Prostate gland (tissue), 2 donors: ENCODE measurements around the gene TMEM214. TPM values are rescaled to one million over a fixed set of nuclear protein-coding genes. Genes with fewer than 3 reads are reported as not detected.

Experiments used
- DNase-seq: peaks from one replicate; pipeline ENCODE4 v3.0.0-alpha.2; 2019; ENCODE audit warnings: low spot score
- H3K27ac ChIP-seq, 2 donors: fragments of 200-600 bp; sonication (generic); 2 replicates each; pipeline ENCODE4 v1.5.1; 2017 to 2019
- H3K27me3 ChIP-seq: fragments of 200-600 bp; sonication (generic); replicated peaks from 2 replicates; pipeline ENCODE4 v1.5.1; 2019; ENCODE audit not compliant: insufficient read depth
- H3K36me3 ChIP-seq, 2 donors: fragments of 200-600 bp; sonication (generic); 1 replicate in 1 of 2; 2 replicates in 1 of 2; pipeline versions ENCODE4 v1.5.1 to v1.8.1; 2017 to 2019
- H3K4me1 ChIP-seq: fragments of 200-600 bp; sonication (generic); replicated peaks from 2 replicates; pipeline ENCODE4 v1.5.1; 2019
- H3K4me3 ChIP-seq, 2 donors: fragments of 200-600 bp; sonication (generic); 2 replicates each; pipeline ENCODE4 v1.5.1; 2017 to 2019
- H3K9me3 ChIP-seq: fragments of 200-600 bp; sonication (generic); 2 replicates; pipeline ENCODE4 v1.5.1; 2017
- CTCF ChIP-seq, 4 experiments: fragments of 200-600 bp in 2 of 4; fragments of 450-650 bp in 2 of 4; sonication (generic) in 2 of 4; IDR thresholded peaks; 1 replicate in 3 of 4; 2 replicates in 1 of 4; pipeline ENCODE4 v1.5.1; 2016 to 2019; ENCODE audit warnings: antibody characterized with exemption in 4 of 4, mild to moderate bottlenecking in 2 of 4, moderate library complexity in 2 of 4
- POLR2A ChIP-seq: fragments of 450-650 bp; IDR thresholded peaks from one replicate; pipeline ENCODE4 v1.6.1; 2016; ENCODE audit warnings: antibody characterized with exemption, mild to moderate bottlenecking
- POLR2AphosphoS5 ChIP-seq: sonication (generic); formaldehyde crosslinking; IDR thresholded peaks from one replicate; pipeline ENCODE4 v1.6.1; 2017; ENCODE audit warnings: antibody characterized with exemption
- WGBS: methylation state at CpG from one replicate; pipeline ENCODE4 v1.1.5; 2018; 5-methylcytosine and 5-hydroxymethylcytosine counted together
- intact Hi-C: fragments of 100-400 bp; cut with DNase I; formaldehyde crosslinking; loops from one replicate; pipeline ENCODE4 v1.14.2; 2022
- total RNA-seq, 2 donors: library from RNA; depleted of rRNA; stranded (reverse); fragments of >200 nt; gene quantifications; one replicate each; pipeline ENCODE4 v1.1.0, GENCODE V29; 2016

TMEM214 gene
- total RNA-seq, 2 donors from 2014 or later = 44.5 to 75.9 TPM

- H3K36me3 ChIP-seq = peaks cover 0 to 8% of the 10 kb centered on the region in 2 donors
- no peak for TF ChIP-seq POLR2A
- no peak for TF ChIP-seq CTCF (IDR thresholded peaks at IDR 0.05)
- TF ChIP-seq POLR2AphosphoS5 = no peak
- WGBS = 70% methylated on average over 12 of the region's 12 CpGs
- intact Hi-C loops = no loop called here
- no peaks in the 10 kb centered on the region for H3K4me1 ChIP-seq
- H3K27me3 ChIP-seq = no peaks in the 10 kb centered on the region
- no peak overlapping the region for H3K27ac ChIP-seq
- no peak for DNase-seq
- no peak overlapping the region for H3K4me3 ChIP-seq
- no peaks in the 10 kb centered on the region for H3K9me3 ChIP-seq
These were observed 8.0 kb upstream of the TMEM214 start for GRCh38 chr2:27024812-27025211.

- Histone ChIP-seq H3K36me3 (peaks cover 0 to 8% of the 10 kb centered on the region in 2 donors), H3K9me3 (no peaks in the 10 kb centered on the region), H3K4me1 (no peaks in the 10 kb centered on the region), H3K4me3 (no peak overlapping the region), H3K27me3 (no peaks in the 10 kb centered on the region), H3K27ac (no peak overlapping the region)
- intact Hi-C loops = no loop called here
- no peak for TF ChIP-seq CTCF (IDR thresholded peaks at IDR 0.05)
- no peak for TF ChIP-seq POLR2A
- no peak for TF ChIP-seq POLR2AphosphoS5
- WGBS = 90% methylated on average over 13 of the region's 13 CpGs
- DNase-seq = no peak
These were observed 7.4 kb upstream of the TMEM214 start for GRCh38 chr2:27025281-27025800.

- intact Hi-C loops = no loop called here
- Histone ChIP-seq H3K36me3 (peaks cover 0 to 8% of the 10 kb centered on the region in 2 donors), H3K4me1 (no peaks in the 10 kb centered on the region), H3K27ac (no peak overlapping the region), H3K9me3 (no peaks in the 10 kb centered on the region), H3K27me3 (no peaks in the 10 kb centered on the region), H3K4me3 (no peak overlapping the region)
- TF ChIP-seq POLR2A = no peak
- no peak for TF ChIP-seq POLR2AphosphoS5
- TF ChIP-seq CTCF (IDR thresholded peaks at IDR 0.05) = no peak
- 85% methylated on average over 24 of the region's 24 CpGs for WGBS
- no peak for DNase-seq
These were observed 6.6 kb upstream of the TMEM214 start for GRCh38 chr2:27025861-27026851.

- DNase-seq = no peak
- no peaks in the 10 kb centered on the region for H3K4me1 ChIP-seq
- no peaks in the 10 kb centered on the region for H3K9me3 ChIP-seq
- TF ChIP-seq POLR2A (no peak), CTCF (IDR thresholded peaks at IDR 0.05) (no peak), POLR2AphosphoS5 (no peak)
- WGBS = 89% methylated on average over 10 of the region's 10 CpGs
- peaks cover 0 to 8% of the 10 kb centered on the region in 2 donors for H3K36me3 ChIP-seq
- no peak overlapping the region for H3K27ac ChIP-seq
- no peaks in the 10 kb centered on the region for H3K27me3 ChIP-seq
- intact Hi-C loops = no loop called here
- no peak overlapping the region for H3K4me3 ChIP-seq
These were observed 5.5 kb upstream of the TMEM214 start for GRCh38 chr2:27027211-27027651.
